CD14-positive monocyte (primary cell): Measurements from ENCODE around the gene CABP7. TPM values are rescaled to one million over a fixed set of nuclear protein-coding genes. Genes with fewer than 3 reads are reported as not detected.

Source experiments
- DNase-seq, 3 donors: peaks; one replicate each; pipeline ENCODE4 v3.0.0-alpha.2; 2011 to 2022
- H2AFZ ChIP-seq: 2 replicates; pipeline ENCODE4 v1.6.0; 2012; ENCODE audit warnings: mild to moderate bottlenecking, low read depth, low read length, inconsistent platforms; ENCODE audit not compliant: insufficient read depth, poor library complexity, severe bottlenecking
- H3K27ac ChIP-seq, 2 donors: 1 replicate in 1 of 2; 2 replicates in 1 of 2; pipeline ENCODE4 v1.5.1; 2012 to 2013; ENCODE audit warnings: low read length in 2 of 2, control low read depth in 1 of 2, inconsistent platforms in 1 of 2, low read depth in 1 of 2, mild to moderate bottlenecking in 1 of 2
- H3K27me3 ChIP-seq, 2 donors: one replicate each; pipeline versions ENCODE4 v1.6.0 to v1.6.1; 2011 to 2013; ENCODE audit warnings: low read length in 2 of 2; ENCODE audit not compliant: control insufficient read depth in 2 of 2, insufficient read depth in 2 of 2
- H3K36me3 ChIP-seq, 2 donors: replicated peaks in 1 of 2; 1 replicate in 1 of 2; 2 replicates in 1 of 2; pipeline versions ENCODE4 v1.5.1 to v1.6.1; 2012 to 2013; ENCODE audit warnings: low read length in 2 of 2, control low read depth in 1 of 2, inconsistent platforms in 1 of 2, mild to moderate bottlenecking in 1 of 2; ENCODE audit not compliant: insufficient read depth in 2 of 2, control insufficient read depth in 1 of 2
- H3K4me1 ChIP-seq, 2 donors: 1 replicate in 1 of 2; 2 replicates in 1 of 2; pipeline versions ENCODE4 v1.5.1 to v1.6.1; 2012 to 2013; ENCODE audit warnings: low read length in 2 of 2, control low read depth in 1 of 2, inconsistent platforms in 1 of 2, mild to moderate bottlenecking in 1 of 2, moderate library complexity in 1 of 2; ENCODE audit not compliant: insufficient read depth in 2 of 2, control insufficient read depth in 1 of 2
- H3K4me2 ChIP-seq: replicated peaks from 2 replicates; pipeline ENCODE3; 2012; ENCODE audit warnings: low read length, moderate library complexity, mild to moderate bottlenecking; ENCODE audit not compliant: poor library complexity, severe bottlenecking; ENCODE audit errors: extremely low read depth
- H3K4me3 ChIP-seq, 3 experiments: fragments of 200-600 bp in 1 of 3; sonication (generic) in 1 of 3; replicated peaks in 1 of 3; 1 replicate in 2 of 3; 2 replicates in 1 of 3; pipeline ENCODE4 v1.5.1; 2011 to 2013; ENCODE audit warnings: low read length in 3 of 3, mild to moderate bottlenecking in 3 of 3, control low read depth in 2 of 3, low read depth in 2 of 3, inconsistent platforms in 1 of 3, moderate library complexity in 1 of 3
- H3K79me2 ChIP-seq: 2 replicates; pipeline ENCODE4 v1.6.0; 2012; ENCODE audit warnings: mild to moderate bottlenecking, control low read depth, inconsistent platforms, low read length, moderate library complexity; ENCODE audit not compliant: insufficient read depth
- H3K9ac ChIP-seq: 2 replicates; pipeline ENCODE4 v1.6.0; 2017; ENCODE audit warnings: low read length, mild to moderate bottlenecking; ENCODE audit not compliant: insufficient read depth, poor library complexity, severe bottlenecking
- H3K9me3 ChIP-seq, 2 donors: replicated peaks in 1 of 2; 1 replicate in 1 of 2; 2 replicates in 1 of 2; pipeline versions ENCODE4 v1.5.1 to v1.6.1; 2012 to 2013; ENCODE audit warnings: low read length in 2 of 2, control low read depth in 1 of 2; ENCODE audit not compliant: control insufficient read depth in 1 of 2, insufficient read depth in 1 of 2
- H4K20me1 ChIP-seq: 2 replicates; pipeline ENCODE4 v1.6.0; 2012; ENCODE audit warnings: mild to moderate bottlenecking, low read length, control low read depth, moderate library complexity; ENCODE audit not compliant: insufficient read depth
- H3K27ac Mint-ChIP-seq, 7 donors: one replicate each; pipeline ENCODE4 v1.8.0; 2020; ENCODE audit warnings: mild to moderate bottlenecking in 7 of 7, mixed read lengths in 7 of 7, moderate library complexity in 6 of 7, inconsistent platforms in 2 of 7
- H3K27me3 Mint-ChIP-seq, 3 donors: one replicate each; pipeline ENCODE4 v1.8.0; 2021 to 2022; ENCODE audit warnings: low read depth in 3 of 3, mild to moderate bottlenecking in 3 of 3, mixed read lengths in 3 of 3, moderate library complexity in 3 of 3, inconsistent platforms in 1 of 3
- H3K36me3 Mint-ChIP-seq, 2 donors: one replicate each; pipeline ENCODE4 v1.8.0; 2020; ENCODE audit warnings: mixed read lengths in 2 of 2, inconsistent platforms in 1 of 2, mild to moderate bottlenecking in 1 of 2
- H3K4me1 Mint-ChIP-seq: one replicate; pipeline ENCODE4 v1.8.0; 2020; ENCODE audit warnings: mild to moderate bottlenecking, mixed read lengths
- H3K4me3 Mint-ChIP-seq, 2 donors: one replicate each; pipeline ENCODE4 v1.8.0; 2020; ENCODE audit warnings: mild to moderate bottlenecking in 2 of 2, mixed read lengths in 2 of 2, moderate library complexity in 1 of 2
- H3K9me3 Mint-ChIP-seq, 7 donors: one replicate each; pipeline ENCODE4 v1.8.0; 2020 to 2022; ENCODE audit warnings: mixed read lengths in 7 of 7, mild to moderate bottlenecking in 6 of 7, moderate library complexity in 6 of 7, inconsistent platforms in 2 of 7
- CTCF ChIP-seq: fragments of 200-600 bp; IDR thresholded peaks from one replicate; pipeline ENCODE4 v1.8.0; 2022; ENCODE audit warnings: antibody characterized with exemption, mild to moderate bottlenecking
- WGBS: methylation state at CpG from one replicate; pipeline ENCODE4 v1.1.5; 2013; ENCODE audit warnings: missing lambda C conversion rate; ENCODE audit not compliant: insufficient coverage; 5-methylcytosine and 5-hydroxymethylcytosine counted together
- intact Hi-C, 2 donors: fragments of 100-400 bp; cut with micrococcal nuclease; formaldehyde crosslinking; loops; one replicate each; pipeline versions ENCODE4 v1.15.0 to v1.15.1; 2023
- polyA plus RNA-seq, 3 donors: library from polyadenylated mRNA; depleted of rRNA in 1 of 3; unstranded in 2 of 3; stranded (reverse) in 1 of 3; fragments of 300-500 nt in 2 of 3; fragments of >200 nt in 1 of 3; fragmentation: Illumina TruSeq in 2 of 3; gene quantifications; 1 replicate in 2 of 3; 2 replicates in 1 of 3; pipeline ENCODE4 v1.2.3, GENCODE V29; 2012 to 2021

CABP7 gene
- polyA plus RNA-seq, 3 donors = 0.11 to 0.14 TPM; not detected in 1

- Histone ChIP-seq H3K4me3 (no peak overlapping the region), H3K36me3 (no peaks in the 10 kb centered on the region), H3K27me3 (peaks cover 0 to 9% of the 10 kb centered on the region in 2 donors), H3K79me2 (no peaks in the 10 kb centered on the region), H3K27ac (no peak overlapping the region), H3K9me3 (no peaks in the 10 kb centered on the region), H3K9ac (no peak overlapping the region), H4K20me1 (peaks cover 9% of the 10 kb centered on the region), H2AFZ (no peak overlapping the region), H3K4me2 (no peak overlapping the region), H3K4me1 (peaks cover 7 to 14% of the 10 kb centered on the region in 2 donors)
- no peak overlapping the region for H3K27ac Mint-ChIP-seq
- WGBS = 67% methylated on average over 6 of the region's 14 CpGs
- H3K4me1 Mint-ChIP-seq = peaks cover 19% of the 10 kb centered on the region
- intact Hi-C loops = no loop called here
- no peaks in the 10 kb centered on the region for H3K36me3 Mint-ChIP-seq
- H3K27me3 Mint-ChIP-seq = peaks cover 15 to 38% (median 20%) of the 10 kb centered on the region in 3 donors
- DNase-seq = no peak
- H3K9me3 Mint-ChIP-seq = no peaks in the 10 kb centered on the region
- TF ChIP-seq CTCF = no peak
- no peak overlapping the region for H3K4me3 Mint-ChIP-seq
Measured at GRCh38 chr22:29704528-29705285, 15.1 kb upstream of the CABP7 start.

- no peaks in the 10 kb centered on the region for H3K79me2 ChIP-seq
- H3K36me3 ChIP-seq = no peaks in the 10 kb centered on the region
- no peaks in the 10 kb centered on the region for H3K9me3 ChIP-seq
- Mint-ChIP-seq H3K4me1 (peaks cover 19% of the 10 kb centered on the region), H3K4me3 (no peak overlapping the region), H3K9me3 (no peaks in the 10 kb centered on the region), H3K36me3 (no peaks in the 10 kb centered on the region), H3K27me3 (peaks cover 19 to 35% (median 20%) of the 10 kb centered on the region in 3 donors), H3K27ac (no peak overlapping the region)
- no peak overlapping the region for H3K4me3 ChIP-seq
- intact Hi-C loops = no loop called here
- no peak for DNase-seq
- peaks cover 0 to 9% of the 10 kb centered on the region in 2 donors for H3K27me3 ChIP-seq
- 95% methylated on average over 4 of the region's 7 CpGs for WGBS
- H3K9ac ChIP-seq = no peak overlapping the region
- H3K4me2 ChIP-seq = no peak overlapping the region
- H4K20me1 ChIP-seq = peaks cover 9% of the 10 kb centered on the region
- H3K27ac ChIP-seq = no peak overlapping the region
- no peak for TF ChIP-seq CTCF
- no peak overlapping the region for H2AFZ ChIP-seq
- peaks cover 7 to 14% of the 10 kb centered on the region in 2 donors for H3K4me1 ChIP-seq
Measured at GRCh38 chr22:29705651-29706050, 14.2 kb upstream of the CABP7 start.
